ENCODE data around the gene PCDHGA8.

Gene PCDHGA8

DNA sequence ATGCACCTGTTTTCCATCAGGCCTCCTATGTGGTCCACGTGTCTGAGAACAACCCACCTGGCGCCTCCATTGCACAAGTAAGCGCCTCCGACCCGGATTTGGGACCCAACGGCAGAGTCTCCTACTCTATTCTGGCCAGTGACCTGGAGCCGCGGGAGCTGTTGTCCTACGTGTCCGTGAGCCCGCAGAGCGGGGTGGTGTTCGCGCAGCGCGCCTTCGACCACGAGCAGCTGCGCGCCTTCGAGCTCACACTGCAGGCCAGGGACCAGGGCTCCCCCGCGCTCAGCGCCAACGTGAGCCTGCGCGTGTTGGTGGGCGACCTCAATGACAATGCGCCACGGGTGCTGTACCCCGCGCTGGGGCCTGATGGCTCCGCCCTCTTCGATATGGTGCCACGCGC lies 40.8 kb upstream of the PCDHGA8 start:
- TF ChIP-seq, protein P1, sequence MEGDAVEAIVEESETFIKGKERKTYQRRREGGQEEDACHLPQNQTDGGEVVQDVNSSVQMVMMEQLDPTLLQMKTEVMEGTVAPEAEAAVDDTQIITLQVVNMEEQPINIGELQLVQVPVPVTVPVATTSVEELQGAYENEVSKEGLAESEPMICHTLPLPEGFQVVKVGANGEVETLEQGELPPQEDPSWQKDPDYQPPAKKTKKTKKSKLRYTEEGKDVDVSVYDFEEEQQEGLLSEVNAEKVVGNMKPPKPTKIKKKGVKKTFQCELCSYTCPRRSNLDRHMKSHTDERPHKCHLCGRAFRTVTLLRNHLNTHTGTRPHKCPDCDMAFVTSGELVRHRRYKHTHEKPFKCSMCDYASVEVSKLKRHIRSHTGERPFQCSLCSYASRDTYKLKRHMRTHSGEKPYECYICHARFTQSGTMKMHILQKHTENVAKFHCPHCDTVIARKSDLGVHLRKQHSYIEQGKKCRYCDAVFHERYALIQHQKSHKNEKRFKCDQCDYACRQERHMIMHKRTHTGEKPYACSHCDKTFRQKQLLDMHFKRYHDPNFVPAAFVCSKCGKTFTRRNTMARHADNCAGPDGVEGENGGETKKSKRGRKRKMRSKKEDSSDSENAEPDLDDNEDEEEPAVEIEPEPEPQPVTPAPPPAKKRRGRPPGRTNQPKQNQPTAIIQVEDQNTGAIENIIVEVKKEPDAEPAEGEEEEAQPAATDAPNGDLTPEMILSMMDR (IDR thresholded peaks at IDR 0.05; ENCODE audit: extremely low read depth, missing control alignments): no peak
- DNase-seq (ENCODE audit: low spot score): no peak

DNA sequence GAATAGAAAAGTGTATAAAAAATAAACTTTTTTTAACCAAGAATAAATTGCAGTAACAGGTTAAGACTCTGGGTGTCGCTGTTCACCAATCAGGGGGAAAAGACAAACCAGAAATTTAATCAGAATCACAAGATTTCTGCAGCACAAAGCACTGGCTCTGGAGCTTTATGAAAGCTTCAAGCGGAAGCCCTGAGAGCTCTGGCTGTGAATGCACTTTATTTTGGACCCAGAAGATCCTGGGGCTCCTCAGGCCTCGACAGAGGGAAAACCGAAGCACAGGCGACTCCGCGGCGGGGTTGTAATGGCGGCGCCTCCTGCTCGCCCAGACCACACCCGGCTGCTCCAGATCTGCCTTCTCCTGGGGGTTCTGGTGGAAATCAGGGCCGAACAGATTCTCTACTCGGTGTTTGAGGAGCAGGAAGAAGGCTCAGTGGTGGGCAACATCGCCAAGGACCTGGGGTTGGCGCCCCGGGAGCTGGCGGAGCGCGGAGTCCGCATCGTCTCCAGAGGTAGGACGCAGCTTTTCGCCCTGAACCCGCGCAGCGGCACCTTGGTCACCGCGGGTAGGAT lies 37.4 kb upstream of the PCDHGA8 start, which contains the start of gene PCDHGA4:
PCDHGA4 (plus strand) TSS at position 122 of the 570 bp plus-strand sequence; CDS start at position 209, 87 bp downstream.
- TF ChIP-seq, protein P1 (IDR thresholded peaks at IDR 0.05; ENCODE audit: extremely low read depth, missing control alignments): peak; percentile 13
- no peak for DNase-seq (ENCODE audit: low spot score)

DNA sequence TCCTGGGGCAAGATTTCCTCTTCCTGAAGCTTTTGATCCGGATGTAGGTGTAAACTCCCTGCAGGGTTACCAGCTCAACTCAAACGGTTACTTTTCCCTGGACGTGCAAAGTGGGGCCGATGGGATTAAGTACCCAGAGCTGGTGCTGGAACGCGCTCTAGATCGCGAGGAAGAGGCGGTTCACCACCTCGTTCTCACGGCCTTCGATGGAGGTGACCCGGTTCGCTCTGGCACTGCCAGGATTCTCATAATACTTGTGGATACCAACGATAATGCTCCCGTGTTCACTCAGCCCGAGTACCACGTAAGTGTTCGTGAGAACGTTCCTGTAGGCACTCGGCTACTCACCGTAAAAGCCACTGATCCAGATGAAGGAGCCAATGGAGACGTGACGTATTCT lies 36.8 kb upstream of the PCDHGA8 start:
- TF ChIP-seq, protein P1 (IDR thresholded peaks at IDR 0.05; ENCODE audit: extremely low read depth, missing control alignments): no peak

DNA sequence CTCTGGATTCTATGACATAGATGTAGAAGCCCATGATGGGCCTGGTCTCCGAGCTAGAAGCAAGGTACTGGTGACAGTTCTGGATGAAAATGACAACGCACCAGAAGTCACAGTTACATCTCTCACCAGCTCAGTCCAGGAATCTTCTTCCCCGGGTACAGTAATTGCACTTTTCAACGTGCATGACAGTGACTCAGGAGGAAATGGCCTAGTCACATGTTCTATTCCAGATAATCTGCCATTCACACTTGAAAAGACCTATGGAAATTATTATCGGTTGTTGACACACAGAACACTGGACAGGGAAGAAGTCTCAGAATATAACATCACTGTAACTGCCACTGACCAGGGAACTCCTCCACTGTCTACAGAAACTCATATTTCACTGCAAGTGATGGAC lies 36.3 kb upstream of the PCDHGA8 start:
- TF ChIP-seq, protein P1 (IDR thresholded peaks at IDR 0.05; ENCODE audit: extremely low read depth, missing control alignments): no peak
- no peak for DNase-seq (ENCODE audit: low spot score)

More for the DNA sequence above, 36.8 kb upstream of the PCDHGA8 start:
- no peak for DNase-seq (ENCODE audit: low spot score)

DNA sequence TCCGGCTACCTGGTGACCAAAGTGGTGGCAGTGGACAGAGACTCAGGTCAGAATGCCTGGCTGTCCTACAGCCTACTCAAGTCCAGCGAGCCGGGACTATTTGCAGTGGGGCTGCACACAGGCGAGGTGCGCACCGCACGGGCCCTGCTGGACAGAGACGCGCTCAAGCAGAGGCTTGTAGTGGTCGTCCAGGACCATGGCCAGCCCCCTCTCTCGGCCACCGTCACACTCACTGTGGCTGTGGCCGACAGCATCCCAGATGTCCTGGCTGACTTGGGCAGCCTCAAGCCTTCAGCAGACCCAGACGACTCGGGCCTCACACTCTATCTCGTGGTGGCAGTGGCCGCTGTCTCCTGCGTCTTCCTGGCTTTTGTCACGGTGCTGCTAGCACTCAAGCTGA lies 35.5 kb upstream of the PCDHGA8 start:
- TF ChIP-seq, protein P1 (IDR thresholded peaks at IDR 0.05; ENCODE audit: extremely low read depth, missing control alignments): no peak
- no peak for DNase-seq (ENCODE audit: low spot score)

DNA sequence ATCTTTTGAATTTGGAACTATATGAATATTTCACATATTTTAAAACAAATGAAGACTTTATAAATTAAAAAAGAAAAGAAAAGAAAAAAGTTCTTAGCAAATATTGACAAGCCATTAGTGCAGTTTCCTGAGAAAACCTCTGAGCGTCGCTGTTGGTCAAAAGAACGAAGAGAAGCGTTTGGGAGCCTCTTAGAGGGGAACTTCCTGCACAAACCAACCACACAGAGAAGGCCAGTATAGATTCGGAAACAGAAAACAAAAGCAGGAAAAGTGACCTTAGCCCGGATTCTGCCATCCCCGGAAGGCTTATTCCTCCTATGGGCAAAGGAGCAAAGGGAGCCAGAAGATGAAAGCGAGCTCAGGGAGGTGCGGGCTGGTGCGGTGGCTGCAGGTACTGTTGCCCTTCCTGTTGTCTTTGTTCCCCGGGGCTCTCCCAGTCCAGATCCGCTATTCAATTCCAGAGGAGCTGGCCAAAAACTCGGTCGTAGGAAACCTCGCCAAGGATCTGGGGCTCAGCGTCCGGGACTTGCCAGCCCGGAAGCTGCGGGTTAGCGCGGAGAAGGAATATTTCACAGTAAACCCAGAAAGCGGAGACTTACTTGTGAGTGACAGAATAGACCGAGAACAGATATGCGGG lies 32.5 kb upstream of the PCDHGA8 start, which contains the start of gene PCDHGB2:
PCDHGB2 (plus strand) TSS at position 205 of the 637 bp plus-strand sequence; CDS start at position 347, 142 bp downstream.
- TF ChIP-seq, protein P1 (IDR thresholded peaks at IDR 0.05; ENCODE audit: extremely low read depth, missing control alignments): no peak
- peak; percentile 65 for DNase-seq (ENCODE audit: low spot score)

DNA sequence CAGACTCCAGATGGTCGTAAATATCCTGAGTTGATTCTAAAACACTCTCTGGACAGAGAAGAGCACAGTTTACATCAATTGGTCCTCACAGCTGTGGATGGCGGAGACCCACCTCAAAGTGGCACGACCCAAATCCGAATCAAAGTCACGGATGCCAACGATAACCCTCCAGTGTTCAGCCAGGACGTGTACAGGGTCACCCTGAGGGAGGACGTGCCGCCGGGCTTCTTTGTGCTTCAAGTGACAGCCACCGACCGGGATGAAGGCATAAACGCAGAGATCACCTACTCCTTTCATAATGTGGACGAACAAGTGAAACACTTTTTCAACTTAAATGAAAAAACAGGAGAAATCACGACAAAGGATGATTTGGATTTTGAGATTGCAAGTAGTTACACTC lies 31.7 kb upstream of the PCDHGA8 start:
- TF ChIP-seq, protein P1 (IDR thresholded peaks at IDR 0.05; ENCODE audit: extremely low read depth, missing control alignments): no peak
- DNase-seq (ENCODE audit: low spot score): no peak

Measured in GM20000 (cell line).